GM23338 (cell line): ENCODE results near the gene TXNL1. TPM values are rescaled to one million over a fixed set of nuclear protein-coding genes. Genes with fewer than 3 reads are reported as not detected.

Experiments used
- ATAC-seq: fragments of 200-7000 bp; cut with Tn5 transposase; 3 replicates; pipeline ENCODE4 v1.9.1; 2020
- DNase-seq: peaks from one replicate; pipeline ENCODE4 v3.0.0-alpha.2; 2015; ENCODE audit warnings: low spot score
- H2AFZ ChIP-seq: fragments of 200-600 bp; sonication (generic); 2 replicates; pipeline ENCODE4 v1.8.0; 2016; ENCODE audit warnings: antibody characterized with exemption, mild to moderate bottlenecking, moderate library complexity
- H3F3A ChIP-seq: fragments of 200-600 bp; sonication (generic); replicated peaks from 2 replicates; pipeline ENCODE4 v1.8.0; 2017; ENCODE audit warnings: antibody characterized with exemption, mixed run types, low read depth
- H3K27ac ChIP-seq: fragments of 200-600 bp; sonication (generic); 2 replicates; pipeline ENCODE4 v1.6.1; 2016; ENCODE audit warnings: low read depth
- H3K27me3 ChIP-seq: fragments of 200-600 bp; sonication (generic); 2 replicates; pipeline ENCODE4 v1.8.0; 2016; ENCODE audit warnings: mild to moderate bottlenecking, mixed run types, moderate library complexity; ENCODE audit not compliant: insufficient read depth
- H3K36me3 ChIP-seq: fragments of 200-600 bp; sonication (generic); 2 replicates; pipeline ENCODE4 v1.8.0; 2016; ENCODE audit warnings: mild to moderate bottlenecking; ENCODE audit not compliant: insufficient read depth
- H3K4me1 ChIP-seq: fragments of 200-600 bp; sonication (generic); 2 replicates; pipeline ENCODE4 v1.8.0; 2016; ENCODE audit warnings: mild to moderate bottlenecking, moderate library complexity; ENCODE audit not compliant: insufficient read depth
- H3K4me2 ChIP-seq: fragments of 200-600 bp; sonication (generic); 2 replicates; pipeline ENCODE4 v1.7.1; 2017; ENCODE audit warnings: mixed run types
- H3K4me3 ChIP-seq: fragments of 200-600 bp; sonication (generic); 2 replicates; pipeline ENCODE4 v1.6.1; 2016; ENCODE audit warnings: mixed run types
- H3K79me2 ChIP-seq: fragments of 200-600 bp; sonication (generic); replicated peaks from 2 replicates; pipeline ENCODE4 v1.8.0; 2017; ENCODE audit warnings: mild to moderate bottlenecking; ENCODE audit not compliant: insufficient read depth
- H3K9me2 ChIP-seq: fragments of 200-600 bp; sonication (generic); 2 replicates; pipeline ENCODE4 v1.8.0; 2017; ENCODE audit not compliant: insufficient read depth
- H4K20me1 ChIP-seq: fragments of 200-600 bp; sonication (generic); replicated peaks from 2 replicates; pipeline ENCODE4 v1.8.0; 2017; ENCODE audit warnings: mild to moderate bottlenecking; ENCODE audit not compliant: insufficient read depth
- H3K27ac Mint-ChIP-seq: 2 replicates; pipeline ENCODE4 v1.8.0; 2020; ENCODE audit warnings: inconsistent platforms, mild to moderate bottlenecking, moderate library complexity, mixed read lengths
- H3K27me3 Mint-ChIP-seq: 3 replicates; pipeline ENCODE4 v1.8.0; 2022; ENCODE audit warnings: low read depth, mild to moderate bottlenecking, moderate library complexity, mixed read lengths, inconsistent platforms; ENCODE audit not compliant: insufficient read depth, poor library complexity
- H3K36me3 Mint-ChIP-seq: 3 replicates; pipeline ENCODE4 v1.8.0; 2021; ENCODE audit warnings: low read depth, mild to moderate bottlenecking, inconsistent platforms, moderate library complexity, mixed read lengths
- H3K4me1 Mint-ChIP-seq: 3 replicates; pipeline ENCODE4 v1.8.0; 2020; ENCODE audit warnings: mild to moderate bottlenecking, inconsistent platforms, mixed read lengths
- H3K4me3 Mint-ChIP-seq: 3 replicates; pipeline ENCODE4 v1.8.0; 2021; ENCODE audit warnings: moderate library complexity, mild to moderate bottlenecking, inconsistent platforms, mixed read lengths
- H3K9me3 Mint-ChIP-seq: 3 replicates; pipeline ENCODE4 v1.8.0; 2020; ENCODE audit warnings: moderate library complexity, mild to moderate bottlenecking, inconsistent platforms, mixed read lengths
- EZH2 ChIP-seq: fragments of 200-600 bp; sonication (generic); IDR thresholded peaks from one replicate; pipeline ENCODE4 v1.8.0; 2017; ENCODE audit warnings: antibody characterized with exemption, mild to moderate bottlenecking, low read depth; ENCODE audit not compliant: unreplicated experiment
- EZH2phosphoT487 ChIP-seq: fragments of 200-600 bp; sonication (generic); IDR thresholded peaks from one replicate; pipeline ENCODE4 v1.8.1; 2018; ENCODE audit warnings: antibody characterized with exemption; ENCODE audit not compliant: unreplicated experiment
- JUNB ChIP-seq: IDR thresholded peaks from one replicate; pipeline ENCODE4 v1.6.1; 2016; ENCODE audit warnings: antibody characterized with exemption; ENCODE audit not compliant: unreplicated experiment
- NANOG ChIP-seq: IDR thresholded peaks from 2 replicates; pipeline ENCODE4 v1.6.1; 2016; ENCODE audit warnings: antibody characterized with exemption, borderline replicate concordance
- POLR2AphosphoS5 ChIP-seq: IDR thresholded peaks from 2 replicates; pipeline ENCODE4 v1.6.1; 2016; ENCODE audit warnings: antibody characterized with exemption, low read depth
- ZNF331 ChIP-seq: fragments of 250-450 bp; sonication (Bioruptor Pico); IDR thresholded peaks from 2 replicates; pipeline ENCODE4 v1.5.0; 2020; ENCODE audit warnings: low read depth, mild to moderate bottlenecking, moderate library complexity
- ZNF462 ChIP-seq: fragments of 250-450 bp; sonication (Bioruptor Pico); IDR thresholded peaks from 2 replicates; pipeline ENCODE4 v1.5.0; 2020; ENCODE audit warnings: mild to moderate bottlenecking, moderate library complexity
- polyA plus RNA-seq: library from polyadenylated mRNA; unstranded; fragments of >200 nt; fragmentation: Nextera tagmentation; extraction: Ambion mirVana; gene quantifications from 2 replicates; pipeline ENCODE4 v1.2.1, GENCODE V29; 2016
- total RNA-seq: library from RNA; depleted of rRNA; stranded (reverse); fragments of >200 nt; shearing (Covaris generic); gene quantifications from 2 replicates; pipeline ENCODE4 v1.2.3, GENCODE V29; 2014

TXNL1 gene
- total and polyA plus RNA-seq, 2 experiments from 2014 or later, result 73.6 to 135 TPM

GRCh38 chr18:56568986-56569385, 69.4 kb downstream of the TXNL1 start:
- H3K9me2 ChIP-seq, result peaks cover 6% of the 10 kb centered on the region; the same call in 1 of the 2 replicates
- no peak overlapping the region for H2AFZ ChIP-seq
- DNase-seq (no peak), ATAC-seq (no peak)
- no peaks in the 10 kb centered on the region for H3K79me2 ChIP-seq
- Mint-ChIP-seq H3K36me3 (no peaks in the 10 kb centered on the region), H3K4me3 (no peak overlapping the region), H3K9me3 (no peaks in the 10 kb centered on the region; the same call in 2 of the 3 replicates), H3K27ac (no peak overlapping the region), H3K4me1 (0 out of 3 replicates have a peak, but pooled peaks cover under 1% of the 10 kb centered on the region), H3K27me3 (no peaks in the 10 kb centered on the region)
- no peaks in the 10 kb centered on the region for H3F3A ChIP-seq
- TF ChIP-seq POLR2AphosphoS5, result no peak
- H3K4me2 ChIP-seq, result no peak overlapping the region
- H3K27ac ChIP-seq, result no peak overlapping the region
- no peaks in the 10 kb centered on the region for H3K27me3 ChIP-seq
- H4K20me1 ChIP-seq, result no peaks in the 10 kb centered on the region
- no peaks in the 10 kb centered on the region; the same call in 1 of the 2 replicates for H3K4me1 ChIP-seq
- H3K4me3 ChIP-seq, result no peak overlapping the region
- H3K36me3 ChIP-seq, result no peaks in the 10 kb centered on the region

GRCh38 chr18:56565551-56566345, 72.6 kb downstream of the TXNL1 start:
- Histone ChIP-seq H3K4me3 (no peak overlapping the region), H2AFZ (peak overlapping the region; percentile 93), H3K9me2 (peaks cover 8% of the 10 kb centered on the region; the same call in 1 of the 2 replicates), H3K27ac (no peak overlapping the region), H3K4me2 (no peak overlapping the region), H3K4me1 (peaks cover 10% of the 10 kb centered on the region), H3F3A (no peaks in the 10 kb centered on the region), H3K27me3 (no peaks in the 10 kb centered on the region), H3K36me3 (no peaks in the 10 kb centered on the region), H3K79me2 (no peaks in the 10 kb centered on the region), H4K20me1 (no peaks in the 10 kb centered on the region)
- Mint-ChIP-seq H3K4me3 (no peak overlapping the region), H3K36me3 (no peaks in the 10 kb centered on the region), H3K9me3 (no peaks in the 10 kb centered on the region), H3K4me1 (peaks cover 10% of the 10 kb centered on the region; the same call in 2 of the 3 replicates), H3K27me3 (no peaks in the 10 kb centered on the region), H3K27ac (no peak overlapping the region)
- no peak for ATAC-seq
- no peak for DNase-seq
- TF ChIP-seq EZH2phosphoT487 (no peak), ZNF462 (CRISPR knock-in tag) (no peak), JUNB (no peak), NANOG (no peak), ZNF331 (CRISPR knock-in tag) (no peak), EZH2 (no peak)
